C4-2B (cell line): ENCODE data around the gene PLEKHA8.

Source experiments
- CTCF ChIP-seq: fragments of 450-650 bp; conservative IDR thresholded peaks from 2 replicates; pipeline ENCODE4 v1.5.1; 2017; ENCODE audit warnings: mild to moderate bottlenecking
- ZFX ChIP-seq: fragments of 450-650 bp; IDR thresholded peaks from 2 replicates; pipeline ENCODE4 v1.6.1; 2017

- TF ChIP-seq CTCF, result no peak
- no peak for TF ChIP-seq ZFX
Measured at GRCh38 chr7:30136117-30136731, 108.0 kb downstream of the PLEKHA8 start.
